Motor neuron (in vitro differentiated cells): Measurements from ENCODE around the gene SOCS6. TPM values are rescaled to one million over a fixed set of nuclear protein-coding genes. Genes with fewer than 3 reads are reported as not detected.
"Not testable (repeated sequence)": the region's sequence is repeated elsewhere in the genome, so short reads cannot be mapped to it uniquely, and the experiment has no call there.

Source experiments
- ATAC-seq, 8 experiments: fragments of 200-7000 bp; cut with Tn5 transposase; replicated peaks in 6 of 8; 2 replicates each; pipeline ENCODE4 v1.8.0; 2021; ENCODE audit warnings: mild to moderate bottlenecking in 8 of 8, moderate library complexity in 8 of 8
- H3K27ac ChIP-seq, 2 donors: fragments of 250-450 bp; sonication (Bioruptor Pico); 2 replicates each; pipeline ENCODE4 v1.9.0; 2021; ENCODE audit warnings: antibody characterized with exemption in 2 of 2, mild to moderate bottlenecking in 2 of 2, moderate library complexity in 1 of 2
- H3K4me1 ChIP-seq, 2 donors: fragments of 250-450 bp; sonication (Bioruptor Pico); replicated peaks in 1 of 2; 2 replicates each; pipeline ENCODE4 v1.6.1; 2021; ENCODE audit warnings: antibody characterized with exemption in 2 of 2, mild to moderate bottlenecking in 2 of 2, moderate library complexity in 1 of 2
- H3K4me3 ChIP-seq, 5 donors: fragments of 250-450 bp; sonication (Bioruptor Pico); 2 replicates each; pipeline ENCODE4 v1.9.0; 2021; ENCODE audit warnings: antibody characterized with exemption in 5 of 5, mild to moderate bottlenecking in 5 of 5, moderate library complexity in 4 of 5
- WGBS, 10 experiments: fragments of 450-650 bp; shearing (Covaris generic); methylation state at CpG; one replicate each; pipeline ENCODE4 v1.0.0; 2022; 5-methylcytosine and 5-hydroxymethylcytosine counted together
- in situ Hi-C, 9 experiments: fragments of 400-800 bp; cut with MboI; loops; one replicate each; pipeline ENCODE4 v1.15.0; 2021; ENCODE audit warnings: low sequenced_read_pairs in 9 of 9, low pct_unique_long_range_greater_than_20kb in 2 of 9; ENCODE audit not compliant: unreplicated experiment in 9 of 9
- total RNA-seq, 8 experiments: library from RNA; unstranded; fragments of 300-600 nt; gene quantifications; 2 replicates each; pipeline versions ENCODE4 v1.2.3 to v1.2.4, GENCODE V29; 2022

SOCS6 gene
- total RNA-seq, 8 experiments from 2014 or later = 9.1 to 19.7 (median 13.3) TPM

GRCh38 chr18:70359071-70359470, 70.2 kb downstream of the SOCS6 start:
- Histone ChIP-seq H3K4me3 (no peak overlapping the region), H3K27ac (no peak overlapping the region), H3K4me1 (no peaks in the 10 kb centered on the region)
- in situ Hi-C loops = no loop called here
- 80 to 100% (median 95%) methylated on average over 2 to 6 of the region's 6 CpGs for WGBS, 10 experiments
- ATAC-seq = no peak

GRCh38 chr18:70362258-70362657, 73.4 kb downstream of the SOCS6 start:
- in situ Hi-C loops = no loop called here
- ATAC-seq = no peak
- Histone ChIP-seq H3K4me1 (no peaks in the 10 kb centered on the region), H3K4me3 (no peak overlapping the region), H3K27ac (no peak overlapping the region)
- 75 to 100% (median 95%) methylated on average over 2 to 4 of the region's 4 CpGs; no CpG with 5 or more reads in 2 of the 10 experiments for WGBS, 10 experiments

- ATAC-seq = no peak
- in situ Hi-C loops = no loop called here
- H3K4me3 ChIP-seq = no peak overlapping the region
- WGBS, 10 experiments = 31 to 100% (median 97%) methylated on average over 1 to 2 of the region's 2 CpGs
- no peak overlapping the region for H3K27ac ChIP-seq
- no peaks in the 10 kb centered on the region for H3K4me1 ChIP-seq
These were observed 75.0 kb downstream of the SOCS6 start for GRCh38 chr18:70363861-70364260.

GRCh38 chr18:70365361-70365760, 76.5 kb downstream of the SOCS6 start:
- no peak overlapping the region for H3K4me3 ChIP-seq
- ATAC-seq = no peak
- no peaks in the 10 kb centered on the region for H3K4me1 ChIP-seq
- in situ Hi-C loops = no loop called here
- WGBS, 10 experiments = 74 to 100% (median 92%) methylated on average over 1 to 3 of the region's 3 CpGs
- H3K27ac ChIP-seq = no peak overlapping the region

GRCh38 chr18:70366174-70366573, 77.3 kb downstream of the SOCS6 start:
- Histone ChIP-seq H3K4me1 (no peaks in the 10 kb centered on the region), H3K27ac (no peak overlapping the region), H3K4me3 (no peak overlapping the region)
- 17 to 67% (median 46%) methylated on average over 1 to 2 of the region's 2 CpGs for WGBS, 10 experiments
- in situ Hi-C loops = no loop called here
- ATAC-seq = no peak

GRCh38 chr18:70366670-70367069, 77.8 kb downstream of the SOCS6 start:
- Histone ChIP-seq H3K27ac (no peak overlapping the region), H3K4me1 (no peaks in the 10 kb centered on the region), H3K4me3 (no peak overlapping the region)
- no peak for ATAC-seq
- in situ Hi-C loops = no loop called here
- WGBS, 10 experiments = 60 to 100% (median 84%) methylated on average over 1 to 7 of the region's 7 CpGs

GRCh38 chr18:70367344-70367743, 78.5 kb downstream of the SOCS6 start:
- H3K27ac ChIP-seq, ATAC-seq, in situ Hi-C loops, H3K4me3 ChIP-seq, H3K4me1 ChIP-seq: not testable (repeated sequence)
- WGBS, 10 experiments = 25 to 100% (median 90%) methylated on average over 1 to 3 of the region's 3 CpGs; no CpG with 5 or more reads in 3 of the 10 experiments

GRCh38 chr18:70368903-70369302, 80.1 kb downstream of the SOCS6 start:
- in situ Hi-C loops = no loop called here
- 33 to 100% (median 96%) methylated on average over 1 of the region's 1 CpG; no CpG with 5 or more reads in 4 of the 10 experiments for WGBS, 10 experiments
- no peak overlapping the region for H3K27ac ChIP-seq

GRCh38 chr18:70370762-70371733, 82.2 kb downstream of the SOCS6 start:
- WGBS, 10 experiments = 20 to 100% (median 71%) methylated on average over 1 to 4 of the region's 9 CpGs; no CpG with 5 or more reads in 1 of the 10 experiments
- Histone ChIP-seq H3K4me3 (no peak overlapping the region), H3K27ac (no peak overlapping the region), H3K4me1 (peaks cover 6 to 7% of the 10 kb centered on the region in 2 donors)
- in situ Hi-C loops = no loop called here
- peak in 2 of 8 experiments; percentile 69 to 78 for ATAC-seq

More at GRCh38 chr18:70368903-70369302, 80.1 kb downstream of the SOCS6 start:
- H3K4me1 ChIP-seq = peaks cover 6 to 7% of the 10 kb centered on the region in 2 donors
- no peak overlapping the region for H3K4me3 ChIP-seq
- ATAC-seq = no peak

- Histone ChIP-seq H3K4me1 (peaks cover 7 to 13% of the 10 kb centered on the region in 2 donors), H3K4me3 (no peak overlapping the region), H3K27ac (no peak overlapping the region)
- 0 to 100% (median 77%) methylated on average over 1 to 2 of the region's 2 CpGs; no CpG with 5 or more reads in 2 of the 10 experiments for WGBS, 10 experiments
- no peak for ATAC-seq
- in situ Hi-C loops = no loop called here
These were observed 83.1 kb downstream of the SOCS6 start for GRCh38 chr18:70371908-70372307.

- in situ Hi-C loops = no loop called here
- peak in 3 of 8 experiments; percentile 6 to 13 (median 10) for ATAC-seq
- no peak overlapping the region for H3K27ac ChIP-seq
- WGBS, 10 experiments = 60 to 100% (median 81%) methylated on average over 1 to 2 of the region's 2 CpGs
- no peak overlapping the region for H3K4me3 ChIP-seq
- peaks cover 7 to 19% of the 10 kb centered on the region in 2 donors for H3K4me1 ChIP-seq
These were observed 83.7 kb downstream of the SOCS6 start for GRCh38 chr18:70372450-70373041.

- peak; percentile 49 to 88 (median 76) for ATAC-seq
- Histone ChIP-seq H3K4me1 (peaks cover 7 to 20% of the 10 kb centered on the region in 2 donors), H3K27ac (no peak overlapping the region), H3K4me3 (no peak overlapping the region)
- in situ Hi-C loops = no loop called here
- 0 to 48% (median 22%) methylated on average over 1 to 4 of the region's 5 CpGs; no CpG with 5 or more reads in 1 of the 10 experiments for WGBS, 10 experiments
These were observed 84.2 kb downstream of the SOCS6 start for GRCh38 chr18:70373042-70373519.

GRCh38 chr18:70374154-70374553, 85.3 kb downstream of the SOCS6 start:
- no peak overlapping the region for H3K4me3 ChIP-seq
- ATAC-seq = no peak
- in situ Hi-C loops = no loop called here
- 85 to 100% (median 100%) methylated on average over 1 to 2 of the region's 2 CpGs; no CpG with 5 or more reads in 4 of the 10 experiments for WGBS, 10 experiments
- peaks cover 7 to 20% of the 10 kb centered on the region in 2 donors for H3K4me1 ChIP-seq
- no peak overlapping the region for H3K27ac ChIP-seq
